Hindlimb muscle (tissue), 1 donor: ENCODE measurements around the gene VAC14. TPM values are rescaled to one million over a fixed set of nuclear protein-coding genes. Genes with fewer than 3 reads are reported as not detected.
"Not testable (repeated sequence)": the region's sequence is repeated elsewhere in the genome, so short reads cannot be mapped to it uniquely, and the experiment has no call there.

Experiments
- DNase-seq: peaks from one replicate; pipeline ENCODE4 v3.0.0-alpha.2; 2013
- polyA plus RNA-seq: library from polyadenylated mRNA; unstranded; fragments of 120-200 nt; gene quantifications from one replicate; pipeline ENCODE4 v1.2.1, GENCODE V29; 2013; ENCODE audit not compliant: insufficient read length

The VAC14 gene
- 28.3 TPM for polyA plus RNA-seq

DNA sequence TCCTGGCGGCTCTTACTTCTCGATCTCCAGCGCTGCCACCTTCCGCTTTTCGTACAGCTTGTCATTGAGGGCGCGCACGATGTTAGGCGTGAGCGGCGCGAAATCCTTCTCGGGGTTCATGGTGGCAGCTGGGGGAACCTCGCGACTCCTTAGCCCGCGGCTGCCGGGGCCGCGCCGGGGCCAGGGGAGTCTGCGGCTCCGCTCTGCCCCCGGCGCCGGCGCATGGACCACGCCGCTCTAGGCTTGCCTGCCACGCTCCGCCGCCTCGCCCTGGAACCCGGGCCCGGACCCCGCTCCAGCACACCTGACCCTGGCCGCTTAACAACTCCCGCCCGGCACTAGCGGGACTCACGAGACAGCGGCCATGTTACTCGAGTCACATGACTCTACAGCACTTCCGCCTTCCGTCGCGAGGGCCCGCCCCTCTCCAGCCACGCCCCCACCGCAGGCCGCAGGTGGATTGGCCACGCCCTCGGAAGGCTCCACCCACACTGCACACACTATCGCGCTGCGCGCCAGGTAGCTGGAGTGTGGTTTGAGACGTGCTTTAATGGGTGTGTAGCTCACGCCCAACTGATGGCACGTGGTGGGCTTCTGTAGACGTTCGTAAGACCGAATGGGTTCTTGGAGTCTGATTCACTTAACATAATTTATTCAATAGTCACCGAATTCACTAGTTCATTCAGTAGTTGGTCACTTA is at the start of gene VAC14:
Gene VAC14 (minus strand): TSS at position 378 of the 700 bp plus-strand sequence. CDS start 258 bp downstream, at position 120.
- peak; percentile 77 for DNase-seq

- not testable (repeated sequence) for DNase-seq
Measured at GRCh38 chr16:70823498-70824118, 22.6 kb upstream of the VAC14 start.

DNA sequence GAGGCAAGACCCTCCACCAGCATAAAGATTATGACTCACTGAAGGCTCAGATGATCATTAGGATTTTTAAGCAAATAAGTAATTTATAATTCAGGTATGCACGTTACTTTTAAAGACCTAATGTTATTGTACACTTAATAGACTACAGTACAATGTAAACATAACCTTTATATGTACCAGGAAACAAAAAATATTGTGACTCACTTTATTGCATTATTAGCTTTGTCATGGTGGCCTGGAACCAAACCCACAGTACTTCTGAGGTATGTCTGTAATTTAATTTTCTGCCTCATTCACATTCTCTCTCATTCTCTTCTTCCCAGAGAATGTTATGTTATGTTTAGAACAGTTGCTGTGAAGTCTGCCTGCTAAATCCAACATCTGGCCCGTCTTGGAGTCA is 21.8 kb upstream of the VAC14 start:
- not testable (repeated sequence) for DNase-seq

- DNase-seq: not testable (repeated sequence)
Measured at GRCh38 chr16:70818088-70818487, 17.1 kb upstream of the VAC14 start.

GRCh38 chr16:70809392-70810060 is 8.6 kb upstream of the VAC14 start:
- no peak for DNase-seq

DNA sequence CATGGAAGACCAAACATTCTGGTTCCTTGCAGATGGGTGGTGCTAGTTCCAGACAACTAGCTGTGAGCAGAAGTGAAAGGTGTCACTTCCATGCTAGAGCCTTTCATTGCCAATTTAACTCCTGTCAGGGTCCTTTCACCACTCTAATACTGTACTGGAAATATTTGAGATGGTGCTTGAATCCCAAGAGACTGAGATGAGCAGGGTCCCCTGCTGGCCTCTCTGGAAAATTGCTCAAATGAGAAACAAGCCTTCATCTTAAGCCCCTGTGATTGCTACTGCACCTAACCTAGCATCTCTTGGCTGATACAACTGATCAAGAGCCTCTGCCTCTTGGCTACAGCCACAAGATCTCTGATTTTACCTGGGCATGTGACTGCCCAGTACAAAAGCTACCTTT is 7.4 kb upstream of the VAC14 start:
- DNase-seq: no peak

DNA sequence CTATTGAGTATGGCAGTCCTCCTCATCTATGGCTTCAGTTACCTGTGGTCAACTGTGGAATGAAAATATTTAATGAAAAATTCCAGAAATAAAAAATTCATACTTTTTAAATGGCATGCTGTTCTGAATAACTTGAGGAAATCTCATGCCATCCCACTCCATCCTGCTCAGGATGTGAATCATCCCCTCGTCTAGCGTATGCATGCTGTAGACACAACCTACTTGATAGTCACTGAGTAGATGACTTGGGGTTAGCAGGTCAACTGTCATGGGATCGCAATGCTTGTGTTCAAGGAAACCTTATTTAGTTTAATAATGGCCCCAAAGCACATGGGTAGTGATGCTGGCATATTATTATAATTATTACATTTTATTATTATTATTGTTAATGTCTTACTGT is 4.8 kb upstream of the VAC14 start:
- DNase-seq: no peak

- DNase-seq: no peak
Measured at GRCh38 chr16:70805380-70805779, 4.4 kb upstream of the VAC14 start.

- no peak for DNase-seq
Measured at GRCh38 chr16:70804734-70805169, 3.8 kb upstream of the VAC14 start.

- DNase-seq: no peak
Measured at GRCh38 chr16:70804153-70804733, 3.3 kb upstream of the VAC14 start.

- no peak for DNase-seq
Measured at GRCh38 chr16:70803319-70803718, 2.4 kb upstream of the VAC14 start.

- no peak for DNase-seq
Measured at GRCh38 chr16:70801611-70802010, 653 bp upstream of the VAC14 start.

DNA sequence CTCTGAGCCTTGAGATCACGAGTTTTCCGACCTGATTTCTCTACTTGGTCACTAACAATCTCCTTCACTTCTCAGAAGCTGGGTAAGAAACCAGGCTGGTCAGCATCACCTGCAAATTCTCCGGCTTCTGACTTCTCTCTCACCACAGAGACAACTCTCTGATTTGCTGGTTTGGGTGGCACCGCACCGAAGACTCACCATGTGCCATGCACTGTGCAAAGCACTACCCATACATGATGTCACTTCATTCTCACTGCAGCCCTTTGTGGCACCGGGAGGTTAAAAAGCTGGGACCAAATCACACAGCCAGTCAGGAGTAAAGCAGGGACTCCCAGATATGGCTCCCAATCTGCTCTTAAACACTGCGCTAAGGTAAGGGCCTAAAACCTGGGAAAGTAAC is 647 bp downstream of the VAC14 start:
- DNase-seq: no peak

- no peak for DNase-seq
Measured at GRCh38 chr16:70796301-70796700, 4.7 kb downstream of the VAC14 start.

DNA sequence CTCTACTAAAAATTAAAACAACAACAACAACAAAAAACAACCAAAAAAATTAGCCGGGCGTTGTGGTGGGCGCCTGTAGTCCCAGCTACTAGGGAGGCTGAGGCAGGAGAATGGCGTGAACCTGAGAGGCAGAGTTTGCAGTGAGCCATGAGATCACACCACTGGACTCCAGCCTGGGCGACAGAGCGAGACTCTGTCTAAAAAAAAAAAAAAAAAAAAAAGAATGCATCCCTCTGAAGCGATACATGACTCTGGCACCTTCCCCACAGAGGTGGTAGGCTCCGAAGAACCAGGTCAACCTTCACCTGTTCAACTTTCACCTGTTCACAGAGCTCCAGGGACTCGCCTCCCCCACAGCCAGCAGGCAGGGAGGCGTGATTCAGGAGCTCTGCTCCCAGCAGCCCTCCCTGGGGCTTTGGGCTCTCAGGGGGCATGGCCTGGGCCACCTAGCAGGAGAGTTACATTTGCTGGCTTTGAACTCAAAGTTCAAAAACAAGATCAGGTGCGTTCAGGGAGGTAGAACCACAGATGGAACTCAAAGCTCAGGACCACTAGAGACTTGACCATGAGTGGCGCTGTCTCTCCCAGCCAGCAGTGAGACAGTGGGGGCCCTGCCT is 5.6 kb downstream of the VAC14 start:
- DNase-seq: no peak

GRCh38 chr16:70793851-70794502 is 7.0 kb downstream of the VAC14 start:
- no peak for DNase-seq

GRCh38 chr16:70790815-70791214 is 10.1 kb downstream of the VAC14 start:
- DNase-seq: no peak

GRCh38 chr16:70789595-70790447 is 11.1 kb downstream of the VAC14 start:
- DNase-seq: no peak

GRCh38 chr16:70788668-70789594 is 12.0 kb downstream of the VAC14 start:
- peak; percentile 87 for DNase-seq
